HepG2 (cell line): ENCODE data around the gene VGLL4. TPM values are rescaled to one million over a fixed set of nuclear protein-coding genes. Genes with fewer than 3 reads are reported as not detected.

Experiments used
- BCL6 ChIP-seq: IDR thresholded peaks from 2 replicates; pipeline ENCODE4 v1.6.1; 2016; ENCODE audit warnings: missing genetic modification reagents, missing compliant biosample characterization
- BORCS8-MEF2B ChIP-seq: sonication (generic); formaldehyde crosslinking; IDR thresholded peaks from 2 replicates; pipeline ENCODE4 v1.8.0; 2022; ENCODE audit warnings: mild to moderate bottlenecking, missing genetic modification reagents
- CEBPG ChIP-seq: IDR thresholded peaks from 2 replicates; pipeline ENCODE4 v1.6.1; 2016
- ETV5 ChIP-seq: IDR thresholded peaks from 2 replicates; pipeline ENCODE4 v1.6.1; 2018; ENCODE audit warnings: missing biosample characterization, missing genetic modification reagents, inconsistent platforms, borderline replicate concordance
- ETV6 ChIP-seq: sonication (generic); formaldehyde crosslinking; conservative IDR thresholded peaks from 2 replicates; pipeline ENCODE4 v1.4.0; 2020; ENCODE audit warnings: missing genetic modification reagents
- HNF4G ChIP-seq, 2 experiments: sonication (generic) in 1 of 2; formaldehyde crosslinking in 1 of 2; IDR thresholded peaks; 2 replicates each; pipeline versions ENCODE4 v1.4.0 to v1.6.1; 2011 to 2020; ENCODE audit warnings: borderline replicate concordance in 2 of 2, low read depth in 2 of 2, mild to moderate bottlenecking in 2 of 2, low read length in 1 of 2, missing genetic modification reagents in 1 of 2, moderate library complexity in 1 of 2
- IRF2 ChIP-seq: IDR thresholded peaks from 2 replicates; pipeline ENCODE4 v1.6.1; 2018; ENCODE audit warnings: missing genetic modification reagents, missing compliant biosample characterization
- ISL2 ChIP-seq: sonication (generic); formaldehyde crosslinking; IDR thresholded peaks from 2 replicates; pipeline ENCODE4 v1.5.0; 2020; ENCODE audit warnings: missing genetic modification reagents
- KDM2A ChIP-seq: sonication (generic); formaldehyde crosslinking; IDR thresholded peaks from 2 replicates; pipeline ENCODE4 v1.4.0; 2020; ENCODE audit warnings: low read depth, missing genetic modification reagents, borderline replicate concordance
- MTA1 ChIP-seq: sonication (generic); formaldehyde crosslinking; IDR thresholded peaks from 2 replicates; pipeline ENCODE4 v1.4.0; 2020; ENCODE audit warnings: missing genetic modification reagents, mild to moderate bottlenecking, borderline replicate concordance
- MXD1 ChIP-seq: sonication (generic); formaldehyde crosslinking; IDR thresholded peaks from 2 replicates; pipeline ENCODE4 v1.4.0; 2020; ENCODE audit warnings: mild to moderate bottlenecking, missing genetic modification reagents
- MYPOP ChIP-seq: sonication (generic); formaldehyde crosslinking; IDR thresholded peaks from 2 replicates; pipeline ENCODE4 v1.8.1; 2023; ENCODE audit warnings: mild to moderate bottlenecking, moderate library complexity, missing genetic modification reagents
- SIX4 ChIP-seq: sonication (generic); formaldehyde crosslinking; IDR thresholded peaks from 2 replicates; pipeline ENCODE4 v1.4.0; 2020; ENCODE audit warnings: missing genetic modification reagents
- SYNCRIP ChIP-seq: fragments of 200-400 bp; formaldehyde crosslinking; IDR thresholded peaks from 2 replicates; pipeline ENCODE4 v1.6.1; 2018; ENCODE audit warnings: mild to moderate bottlenecking, low read depth, low read length; ENCODE audit not compliant: insufficient read depth
- TBP ChIP-seq: sonication (generic); formaldehyde crosslinking; IDR thresholded peaks from 2 replicates; pipeline ENCODE4 v1.5.0; 2020; ENCODE audit warnings: missing genetic modification reagents
- TBX2 ChIP-seq: sonication (generic); formaldehyde crosslinking; IDR thresholded peaks from 2 replicates; pipeline ENCODE4 v1.5.0; 2020; ENCODE audit warnings: missing genetic modification reagents, mild to moderate bottlenecking, borderline replicate concordance
- TBX3 ChIP-seq: fragments of 450-650 bp; IDR thresholded peaks from 2 replicates; pipeline ENCODE4 v1.6.1; 2017; ENCODE audit warnings: antibody characterized with exemption, mild to moderate bottlenecking, inconsistent platforms, borderline replicate concordance
- ZBTB21 ChIP-seq: sonication (generic); formaldehyde crosslinking; IDR thresholded peaks from 2 replicates; pipeline ENCODE4 v1.4.0; 2020; ENCODE audit warnings: missing genetic modification reagents
- ZNF224 ChIP-seq: sonication (generic); formaldehyde crosslinking; IDR thresholded peaks from 2 replicates; pipeline ENCODE4 v1.5.0; 2020; ENCODE audit warnings: mild to moderate bottlenecking, missing genetic modification reagents
- polyA plus RNA-seq, 8 experiments: library from polyadenylated mRNA; depleted of rRNA in 3 of 8; stranded (reverse) in 7 of 8; unstranded in 1 of 8; fragments of >200 nt; fragmentation: Illumina TruSeq in 4 of 8; extraction: Trizol in 4 of 8; gene quantifications; 2 replicates each; pipeline versions ENCODE4 v1.2.1 to v1.2.3, GENCODE V29; 2011 to 2016; ENCODE audit warnings: low read depth in 4 of 8, missing spikeins in 1 of 8, mixed read lengths in 1 of 8; ENCODE audit not compliant: insufficient read depth in 1 of 8
- total RNA-seq, 5 experiments: library from RNA; depleted of rRNA; stranded (reverse); fragments of >200 nt; fragmentation: Illumina TruSeq; extraction: Trizol; gene quantifications; 2 replicates each; pipeline ENCODE4 v1.2.3, GENCODE V29; 2016; ENCODE audit warnings: low read depth in 1 of 5
- TF ChIP-seq, protein P1 (sequence below): IDR thresholded peaks from 2 replicates; pipeline ENCODE4 v1.6.1; 2016; ENCODE audit warnings: low read depth, missing genetic modification reagents, missing compliant biosample characterization
- TF ChIP-seq, protein P2 (sequence below): sonication (generic); formaldehyde crosslinking; IDR thresholded peaks from 2 replicates; pipeline ENCODE4 v1.4.0; 2020; ENCODE audit warnings: mild to moderate bottlenecking, missing genetic modification reagents

Gene VGLL4
- total and polyA plus RNA-seq, 2 of the 13 experiments (the other 11 are each of a cell fraction or from before 2014, with no cell fraction given), result 23.2 to 39.0 TPM

GRCh38 chr3:11593318-11594034, 50.2 kb downstream of the VGLL4 start (continued):
- 0 out of 2 replicates have a peak, but pooled peaks have one; percentile 13 for TF ChIP-seq HNF4G (IDR thresholded peaks at IDR 0.05; ENCODE audit: borderline replicate concordance, low read depth, low read length)
- no peak for TF ChIP-seq HNF4G (CRISPR knock-in tag; IDR thresholded peaks at IDR 0.05; ENCODE audit: borderline replicate concordance, low read depth)
- peak; percentile 88 for TF ChIP-seq TBX2 (CRISPR knock-in tag)
- TF ChIP-seq ETV5 (CRISPR knock-in tag), result peak; percentile 36; the same call in 1 of the 2 replicates
- TF ChIP-seq BCL6, result peak; percentile 77
- peak; percentile 34; the same call in 1 of the 2 replicates for TF ChIP-seq ISL2
- TF ChIP-seq ETV6, result no peak
- TF ChIP-seq SIX4 (CRISPR knock-in tag), result peak; percentile 17; the same call in 1 of the 2 replicates
- TF ChIP-seq, protein P1, sequence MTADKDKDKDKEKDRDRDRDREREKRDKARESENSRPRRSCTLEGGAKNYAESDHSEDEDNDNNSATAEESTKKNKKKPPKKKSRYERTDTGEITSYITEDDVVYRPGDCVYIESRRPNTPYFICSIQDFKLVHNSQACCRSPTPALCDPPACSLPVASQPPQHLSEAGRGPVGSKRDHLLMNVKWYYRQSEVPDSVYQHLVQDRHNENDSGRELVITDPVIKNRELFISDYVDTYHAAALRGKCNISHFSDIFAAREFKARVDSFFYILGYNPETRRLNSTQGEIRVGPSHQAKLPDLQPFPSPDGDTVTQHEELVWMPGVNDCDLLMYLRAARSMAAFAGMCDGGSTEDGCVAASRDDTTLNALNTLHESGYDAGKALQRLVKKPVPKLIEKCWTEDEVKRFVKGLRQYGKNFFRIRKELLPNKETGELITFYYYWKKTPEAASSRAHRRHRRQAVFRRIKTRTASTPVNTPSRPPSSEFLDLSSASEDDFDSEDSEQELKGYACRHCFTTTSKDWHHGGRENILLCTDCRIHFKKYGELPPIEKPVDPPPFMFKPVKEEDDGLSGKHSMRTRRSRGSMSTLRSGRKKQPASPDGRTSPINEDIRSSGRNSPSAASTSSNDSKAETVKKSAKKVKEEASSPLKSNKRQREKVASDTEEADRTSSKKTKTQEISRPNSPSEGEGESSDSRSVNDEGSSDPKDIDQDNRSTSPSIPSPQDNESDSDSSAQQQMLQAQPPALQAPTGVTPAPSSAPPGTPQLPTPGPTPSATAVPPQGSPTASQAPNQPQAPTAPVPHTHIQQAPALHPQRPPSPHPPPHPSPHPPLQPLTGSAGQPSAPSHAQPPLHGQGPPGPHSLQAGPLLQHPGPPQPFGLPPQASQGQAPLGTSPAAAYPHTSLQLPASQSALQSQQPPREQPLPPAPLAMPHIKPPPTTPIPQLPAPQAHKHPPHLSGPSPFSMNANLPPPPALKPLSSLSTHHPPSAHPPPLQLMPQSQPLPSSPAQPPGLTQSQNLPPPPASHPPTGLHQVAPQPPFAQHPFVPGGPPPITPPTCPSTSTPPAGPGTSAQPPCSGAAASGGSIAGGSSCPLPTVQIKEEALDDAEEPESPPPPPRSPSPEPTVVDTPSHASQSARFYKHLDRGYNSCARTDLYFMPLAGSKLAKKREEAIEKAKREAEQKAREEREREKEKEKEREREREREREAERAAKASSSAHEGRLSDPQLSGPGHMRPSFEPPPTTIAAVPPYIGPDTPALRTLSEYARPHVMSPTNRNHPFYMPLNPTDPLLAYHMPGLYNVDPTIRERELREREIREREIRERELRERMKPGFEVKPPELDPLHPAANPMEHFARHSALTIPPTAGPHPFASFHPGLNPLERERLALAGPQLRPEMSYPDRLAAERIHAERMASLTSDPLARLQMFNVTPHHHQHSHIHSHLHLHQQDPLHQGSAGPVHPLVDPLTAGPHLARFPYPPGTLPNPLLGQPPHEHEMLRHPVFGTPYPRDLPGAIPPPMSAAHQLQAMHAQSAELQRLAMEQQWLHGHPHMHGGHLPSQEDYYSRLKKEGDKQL, result 0 out of 2 replicates have a peak, but pooled peaks have one; percentile 25
- peak; percentile 31; the same call in 1 of the 2 replicates for TF ChIP-seq IRF2 (CRISPR knock-in tag)
- TF ChIP-seq MXD1 (CRISPR knock-in tag), result no peak
- peak; percentile 23; the same call in 1 of the 2 replicates for TF ChIP-seq TBX3
- TF ChIP-seq SYNCRIP, result no peak
- TF ChIP-seq ZBTB21, result no peak
- 0 out of 2 replicates have a peak, but pooled peaks have one; percentile 23 for TF ChIP-seq MTA1 (CRISPR knock-in tag)
- TF ChIP-seq CEBPG (CRISPR knock-in tag), result peak; percentile 16; the same call in 1 of the 2 replicates
- no peak for TF ChIP-seq ZNF224
- peak; percentile 27; the same call in 1 of the 2 replicates for TF ChIP-seq KDM2A (CRISPR knock-in tag)
- TF ChIP-seq TBP (CRISPR knock-in tag), result no peak
- TF ChIP-seq, protein P2, sequence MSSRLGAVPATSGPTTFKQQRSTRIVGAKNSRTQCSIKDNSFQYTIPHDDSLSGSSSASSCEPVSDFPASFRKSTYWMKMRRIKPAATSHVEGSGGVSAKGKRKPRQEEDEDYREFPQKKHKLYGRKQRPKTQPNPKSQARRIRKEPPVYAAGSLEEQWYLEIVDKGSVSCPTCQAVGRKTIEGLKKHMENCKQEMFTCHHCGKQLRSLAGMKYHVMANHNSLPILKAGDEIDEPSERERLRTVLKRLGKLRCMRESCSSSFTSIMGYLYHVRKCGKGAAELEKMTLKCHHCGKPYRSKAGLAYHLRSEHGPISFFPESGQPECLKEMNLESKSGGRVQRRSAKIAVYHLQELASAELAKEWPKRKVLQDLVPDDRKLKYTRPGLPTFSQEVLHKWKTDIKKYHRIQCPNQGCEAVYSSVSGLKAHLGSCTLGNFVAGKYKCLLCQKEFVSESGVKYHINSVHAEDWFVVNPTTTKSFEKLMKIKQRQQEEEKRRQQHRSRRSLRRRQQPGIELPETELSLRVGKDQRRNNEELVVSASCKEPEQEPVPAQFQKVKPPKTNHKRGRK (CRISPR knock-in tag), result no peak
- 0 out of 2 replicates have a peak, but pooled peaks have one; percentile 25 for TF ChIP-seq MYPOP (CRISPR knock-in tag)
- no peak for TF ChIP-seq BORCS8-MEF2B (CRISPR knock-in tag)
